ENCODE measurements around the gene CCNG1. TPM values are rescaled to one million over a fixed set of nuclear protein-coding genes. Genes with fewer than 3 reads are reported as not detected.

CCNG1 gene
- total RNA-seq, 1 experiment from 2014 or later: 117 TPM

GRCh38 chr5:163445345-163445744 lies 8.0 kb downstream of the CCNG1 start:
- no peak for DNase-seq (ENCODE audit: low read depth, low spot score)
- ChIA-PET CTCF (no interaction called here), POLR2A (interaction anchor here (1.1 kb wide), 1 partner anchor 15 kb away, joined by 24 read pairs; the partner anchor contains the start of genes HMMR and NUDCD2)
- no peak for ATAC-seq
- TF ChIP-seq POLR2AphosphoS5 (IDR thresholded peaks at IDR 0.05; ENCODE audit: low read depth, low read length): no peak
- TF ChIP-seq TCF7L2 (IDR thresholded peaks at IDR 0.05; ENCODE audit: low read depth, low read length): no peak
- TF ChIP-seq, protein P1, sequence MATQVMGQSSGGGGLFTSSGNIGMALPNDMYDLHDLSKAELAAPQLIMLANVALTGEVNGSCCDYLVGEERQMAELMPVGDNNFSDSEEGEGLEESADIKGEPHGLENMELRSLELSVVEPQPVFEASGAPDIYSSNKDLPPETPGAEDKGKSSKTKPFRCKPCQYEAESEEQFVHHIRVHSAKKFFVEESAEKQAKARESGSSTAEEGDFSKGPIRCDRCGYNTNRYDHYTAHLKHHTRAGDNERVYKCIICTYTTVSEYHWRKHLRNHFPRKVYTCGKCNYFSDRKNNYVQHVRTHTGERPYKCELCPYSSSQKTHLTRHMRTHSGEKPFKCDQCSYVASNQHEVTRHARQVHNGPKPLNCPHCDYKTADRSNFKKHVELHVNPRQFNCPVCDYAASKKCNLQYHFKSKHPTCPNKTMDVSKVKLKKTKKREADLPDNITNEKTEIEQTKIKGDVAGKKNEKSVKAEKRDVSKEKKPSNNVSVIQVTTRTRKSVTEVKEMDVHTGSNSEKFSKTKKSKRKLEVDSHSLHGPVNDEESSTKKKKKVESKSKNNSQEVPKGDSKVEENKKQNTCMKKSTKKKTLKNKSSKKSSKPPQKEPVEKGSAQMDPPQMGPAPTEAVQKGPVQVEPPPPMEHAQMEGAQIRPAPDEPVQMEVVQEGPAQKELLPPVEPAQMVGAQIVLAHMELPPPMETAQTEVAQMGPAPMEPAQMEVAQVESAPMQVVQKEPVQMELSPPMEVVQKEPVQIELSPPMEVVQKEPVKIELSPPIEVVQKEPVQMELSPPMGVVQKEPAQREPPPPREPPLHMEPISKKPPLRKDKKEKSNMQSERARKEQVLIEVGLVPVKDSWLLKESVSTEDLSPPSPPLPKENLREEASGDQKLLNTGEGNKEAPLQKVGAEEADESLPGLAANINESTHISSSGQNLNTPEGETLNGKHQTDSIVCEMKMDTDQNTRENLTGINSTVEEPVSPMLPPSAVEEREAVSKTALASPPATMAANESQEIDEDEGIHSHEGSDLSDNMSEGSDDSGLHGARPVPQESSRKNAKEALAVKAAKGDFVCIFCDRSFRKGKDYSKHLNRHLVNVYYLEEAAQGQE (IDR thresholded peaks at IDR 0.05; ENCODE audit: insufficient read depth in 1 of 2, low read depth in 2 of 2, low read length in 1 of 2): no peak
- TF ChIP-seq SIN3A (IDR thresholded peaks at IDR 0.05; ENCODE audit: borderline replicate concordance, insufficient read depth, low read depth, low read length): no peak
- TF ChIP-seq, protein P2, sequence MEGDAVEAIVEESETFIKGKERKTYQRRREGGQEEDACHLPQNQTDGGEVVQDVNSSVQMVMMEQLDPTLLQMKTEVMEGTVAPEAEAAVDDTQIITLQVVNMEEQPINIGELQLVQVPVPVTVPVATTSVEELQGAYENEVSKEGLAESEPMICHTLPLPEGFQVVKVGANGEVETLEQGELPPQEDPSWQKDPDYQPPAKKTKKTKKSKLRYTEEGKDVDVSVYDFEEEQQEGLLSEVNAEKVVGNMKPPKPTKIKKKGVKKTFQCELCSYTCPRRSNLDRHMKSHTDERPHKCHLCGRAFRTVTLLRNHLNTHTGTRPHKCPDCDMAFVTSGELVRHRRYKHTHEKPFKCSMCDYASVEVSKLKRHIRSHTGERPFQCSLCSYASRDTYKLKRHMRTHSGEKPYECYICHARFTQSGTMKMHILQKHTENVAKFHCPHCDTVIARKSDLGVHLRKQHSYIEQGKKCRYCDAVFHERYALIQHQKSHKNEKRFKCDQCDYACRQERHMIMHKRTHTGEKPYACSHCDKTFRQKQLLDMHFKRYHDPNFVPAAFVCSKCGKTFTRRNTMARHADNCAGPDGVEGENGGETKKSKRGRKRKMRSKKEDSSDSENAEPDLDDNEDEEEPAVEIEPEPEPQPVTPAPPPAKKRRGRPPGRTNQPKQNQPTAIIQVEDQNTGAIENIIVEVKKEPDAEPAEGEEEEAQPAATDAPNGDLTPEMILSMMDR (IDR thresholded peaks at IDR 0.05): no peak
- no peaks in the 10 kb centered on the region for H3K27me3 ChIP-seq (ENCODE audit: control insufficient read depth, insufficient read depth, low read length)
- H3K27ac ChIP-seq (ENCODE audit: low read length): no peak overlapping the region
- H3K9me3 ChIP-seq (ENCODE audit: control insufficient read depth, insufficient read depth, low read depth, low read length): no peaks in the 10 kb centered on the region
- H3K4me3 ChIP-seq (ENCODE audit: low read depth in 2 of 2, low read length in 2 of 2): no peak overlapping the region
- peaks cover 56% of the 10 kb centered on the region for H3K36me3 ChIP-seq (ENCODE audit: control insufficient read depth, insufficient read depth, low read length)
- intact Hi-C loops (cut with micrococcal nuclease; ENCODE audit: unreplicated experiment): no loop called here
- no TSS peak for BruUV-seq (replicated peaks)
- H3K4me1 ChIP-seq (ENCODE audit: control insufficient read depth, insufficient read depth, low read length): peaks cover under 1% of the 10 kb centered on the region; the same call in 1 of the 2 replicates
- in situ Hi-C loops (cut with HindIII; ENCODE audit: low pct_unique_long_range_greater_than_20kb, low sequenced_read_pairs): no loop called here

DNA sequence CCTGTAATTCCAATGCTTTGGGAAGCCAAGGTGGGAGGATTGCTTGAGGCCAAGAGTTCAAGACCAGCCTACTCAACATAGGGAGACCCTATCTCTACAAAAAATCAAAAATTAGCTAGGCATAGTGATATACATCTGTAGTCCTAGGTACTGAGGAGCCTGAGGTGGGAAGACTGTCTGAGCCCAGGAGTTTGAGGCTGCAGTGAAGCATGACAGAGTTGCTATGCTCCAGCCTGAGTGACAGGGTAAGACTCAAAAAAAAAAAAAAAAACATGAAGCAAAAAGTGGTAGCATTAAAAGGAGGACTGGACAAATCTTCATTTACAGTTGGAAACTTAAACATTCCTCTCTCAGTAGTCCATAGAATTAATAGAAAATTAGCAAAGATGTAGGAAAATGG lies 9.8 kb downstream of the CCNG1 start:
- peaks cover 40% of the 10 kb centered on the region for H3K36me3 ChIP-seq (ENCODE audit: control insufficient read depth, insufficient read depth, low read length)
- H3K27me3 ChIP-seq (ENCODE audit: control insufficient read depth, insufficient read depth, low read length): no peaks in the 10 kb centered on the region
- CTCF ChIA-PET: no interaction called here
- H3K9me3 ChIP-seq (ENCODE audit: control insufficient read depth, insufficient read depth, low read depth, low read length): no peaks in the 10 kb centered on the region
- ATAC-seq (no peak), DNase-seq (ENCODE audit: low read depth, low spot score) (no peak)
- TF ChIP-seq POLR2AphosphoS5 (IDR thresholded peaks at IDR 0.05; ENCODE audit: low read depth, low read length) (no peak), SIN3A (IDR thresholded peaks at IDR 0.05; ENCODE audit: borderline replicate concordance, insufficient read depth, low read depth, low read length) (no peak), TCF7L2 (IDR thresholded peaks at IDR 0.05; ENCODE audit: low read depth, low read length) (no peak)
- TF ChIP-seq, protein P1 (IDR thresholded peaks at IDR 0.05; ENCODE audit: insufficient read depth in 1 of 2, low read depth in 2 of 2, low read length in 1 of 2): no peak
- TF ChIP-seq, protein P2 (IDR thresholded peaks at IDR 0.05): no peak
- intact Hi-C loops (cut with micrococcal nuclease; ENCODE audit: unreplicated experiment) (no loop called here), in situ Hi-C loops (cut with HindIII; ENCODE audit: low pct_unique_long_range_greater_than_20kb, low sequenced_read_pairs) (no loop called here)
- no peaks in the 10 kb centered on the region for H3K4me1 ChIP-seq (ENCODE audit: control insufficient read depth, insufficient read depth, low read length)
- H3K27ac ChIP-seq (ENCODE audit: low read length): no peak overlapping the region
- no peak overlapping the region for H3K4me3 ChIP-seq (ENCODE audit: low read depth in 2 of 2, low read length in 2 of 2)
- POLR2A ChIA-PET: no interaction called here
- no TSS peak for BruUV-seq (replicated peaks)

Measured in Panc1 (cell line).